Occipital lobe (tissue), 2 donors: ENCODE results near the gene PARD6A. TPM values are rescaled to one million over a fixed set of nuclear protein-coding genes. Genes with fewer than 3 reads are reported as not detected.
"Not testable (repeated sequence)": the region's sequence is repeated elsewhere in the genome, so short reads cannot be mapped to it uniquely, and the experiment has no call there.

Source experiments
- DNase-seq: peaks from one replicate; lab custom pipeline; 2025; lab: John Stamatoyannopoulos, UW
- total RNA-seq: library from RNA; depleted of rRNA; stranded (reverse); fragments of >200 nt; gene quantifications from one replicate; pipeline ENCODE4 v1.2.3, GENCODE V29; 2014

PARD6A gene
- total RNA-seq, 1 donor from 2014 or later = 8.3 TPM

GRCh38 chr16:67685388-67686112, 24.8 kb downstream of the PARD6A start:
- DNase-seq = no peak

GRCh38 chr16:67693517-67694285, 32.9 kb downstream of the PARD6A start:
- not testable (repeated sequence) for DNase-seq

- DNase-seq = no peak
Observed at GRCh38 chr16:67694611-67695010, 33.9 kb downstream of the PARD6A start.

GRCh38 chr16:67697422-67698185, 36.8 kb downstream of the PARD6A start:
- DNase-seq = no peak

GRCh38 chr16:67699265-67699664, 38.5 kb downstream of the PARD6A start:
- DNase-seq = no peak

- no peak for DNase-seq
Observed at GRCh38 chr16:67701420-67701819, 40.7 kb downstream of the PARD6A start.

- DNase-seq = no peak
Observed at GRCh38 chr16:67702130-67702529, 41.4 kb downstream of the PARD6A start.

GRCh38 chr16:67703626-67704025, 42.9 kb downstream of the PARD6A start:
- no peak for DNase-seq

- no peak for DNase-seq
Observed at GRCh38 chr16:67704110-67704509, 43.4 kb downstream of the PARD6A start.

- DNase-seq = no peak
Observed at GRCh38 chr16:67707210-67707609, 46.5 kb downstream of the PARD6A start.

- no peak for DNase-seq
Observed at GRCh38 chr16:67707790-67708189, 47.0 kb downstream of the PARD6A start.

- no peak for DNase-seq
Observed at GRCh38 chr16:67708368-67708771, 47.6 kb downstream of the PARD6A start.

GRCh38 chr16:67709050-67709449, 48.3 kb downstream of the PARD6A start:
- DNase-seq = no peak

- DNase-seq = no peak
Observed at GRCh38 chr16:67710607-67711006, 49.8 kb downstream of the PARD6A start.

Other genes with a start within 250 kb of the PARD6A start
- 2.3 TPM for gene ZDHHC1, start 244.5 kb upstream of the PARD6A start, total RNA-seq
- gene HSD11B2, start 229.8 kb upstream of the PARD6A start, total RNA-seq = not detected
- gene ATP6V0D1, start 179.8 kb upstream of the PARD6A start, total RNA-seq = 63.0 TPM
- gene AGRP, start 177.4 kb upstream of the PARD6A start, total RNA-seq = not detected
- 26.2 TPM for gene RIPOR1, start 132.1 kb upstream of the PARD6A start, total RNA-seq
- 54.0 TPM for gene CTCF, start 98.4 kb upstream of the PARD6A start, total RNA-seq
- gene CARMIL2, start 15.8 kb upstream of the PARD6A start, total RNA-seq = 3.1 TPM
- 17.6 TPM for gene ACD, start 700 bp upstream of the PARD6A start, total RNA-seq
- 6.2 TPM for gene ENKD1, start 5.8 kb downstream of the PARD6A start, total RNA-seq
- 3.1 TPM for gene C16orf86, start 5.9 kb downstream of the PARD6A start, total RNA-seq
- 51.5 TPM for gene GFOD2, start 58.4 kb downstream of the PARD6A start, total RNA-seq
- 4.4 TPM for gene RANBP10, start 145.6 kb downstream of the PARD6A start, total RNA-seq
- 3.7 TPM for gene TSNAXIP1, start 145.9 kb downstream of the PARD6A start, total RNA-seq
- 25.3 TPM for gene THAP11, start 181.4 kb downstream of the PARD6A start, total RNA-seq
- gene NUTF2, start 186.0 kb downstream of the PARD6A start, total RNA-seq = 73.2 TPM
- 19.7 TPM for gene CENPT, start 186.7 kb downstream of the PARD6A start, total RNA-seq
- 45.2 TPM for gene EDC4, start 212.1 kb downstream of the PARD6A start, total RNA-seq
- gene NRN1L, start 223.9 kb downstream of the PARD6A start, total RNA-seq = not detected
- 5.1 TPM for gene PSKH1, start 232.3 kb downstream of the PARD6A start, total RNA-seq